ENCODE data around the gene HOXC9.

The HOXC9 gene

GRCh38 chr12:53994264-53995001 lies 5.5 kb upstream of the HOXC9 start:
- TF ChIP-seq TAF1 (IDR thresholded peaks at IDR 0.05; ENCODE audit: borderline replicate concordance, insufficient read depth, low read length), result no peak

DNA sequence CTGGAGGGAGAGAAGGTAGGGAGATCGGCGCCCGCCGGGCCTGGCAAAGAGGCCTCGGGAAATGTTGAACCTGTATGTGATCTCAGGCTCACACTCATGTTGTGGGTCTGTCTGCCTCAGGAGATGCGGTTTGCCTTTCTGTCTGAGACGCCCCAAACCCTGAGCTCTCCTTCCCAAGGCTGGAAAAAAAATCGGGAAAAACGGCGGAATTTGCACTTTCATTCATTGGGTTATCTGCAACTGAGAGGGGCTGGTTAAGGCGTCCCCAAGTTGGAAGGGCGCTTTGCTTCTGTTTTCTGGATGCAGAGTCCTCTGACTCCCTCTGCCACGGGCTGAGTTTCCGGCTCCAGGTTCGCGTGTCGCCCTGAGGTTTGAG lies 5.0 kb upstream of the HOXC9 start:
- TF ChIP-seq POLR2AphosphoS5 (IDR thresholded peaks at IDR 0.05; ENCODE audit: low read depth, low read length) (no peak), SIN3A (IDR thresholded peaks at IDR 0.05; ENCODE audit: borderline replicate concordance, insufficient read depth, low read length) (no peak), TAF1 (IDR thresholded peaks at IDR 0.05; ENCODE audit: borderline replicate concordance, insufficient read depth, low read length) (no peak), FOXP2 (optimal IDR thresholded peaks at IDR 0.05; ENCODE audit: borderline replicate concordance, extremely low read depth, extremely low read length, insufficient read depth) (no peak)
- TF ChIP-seq, protein P1, sequence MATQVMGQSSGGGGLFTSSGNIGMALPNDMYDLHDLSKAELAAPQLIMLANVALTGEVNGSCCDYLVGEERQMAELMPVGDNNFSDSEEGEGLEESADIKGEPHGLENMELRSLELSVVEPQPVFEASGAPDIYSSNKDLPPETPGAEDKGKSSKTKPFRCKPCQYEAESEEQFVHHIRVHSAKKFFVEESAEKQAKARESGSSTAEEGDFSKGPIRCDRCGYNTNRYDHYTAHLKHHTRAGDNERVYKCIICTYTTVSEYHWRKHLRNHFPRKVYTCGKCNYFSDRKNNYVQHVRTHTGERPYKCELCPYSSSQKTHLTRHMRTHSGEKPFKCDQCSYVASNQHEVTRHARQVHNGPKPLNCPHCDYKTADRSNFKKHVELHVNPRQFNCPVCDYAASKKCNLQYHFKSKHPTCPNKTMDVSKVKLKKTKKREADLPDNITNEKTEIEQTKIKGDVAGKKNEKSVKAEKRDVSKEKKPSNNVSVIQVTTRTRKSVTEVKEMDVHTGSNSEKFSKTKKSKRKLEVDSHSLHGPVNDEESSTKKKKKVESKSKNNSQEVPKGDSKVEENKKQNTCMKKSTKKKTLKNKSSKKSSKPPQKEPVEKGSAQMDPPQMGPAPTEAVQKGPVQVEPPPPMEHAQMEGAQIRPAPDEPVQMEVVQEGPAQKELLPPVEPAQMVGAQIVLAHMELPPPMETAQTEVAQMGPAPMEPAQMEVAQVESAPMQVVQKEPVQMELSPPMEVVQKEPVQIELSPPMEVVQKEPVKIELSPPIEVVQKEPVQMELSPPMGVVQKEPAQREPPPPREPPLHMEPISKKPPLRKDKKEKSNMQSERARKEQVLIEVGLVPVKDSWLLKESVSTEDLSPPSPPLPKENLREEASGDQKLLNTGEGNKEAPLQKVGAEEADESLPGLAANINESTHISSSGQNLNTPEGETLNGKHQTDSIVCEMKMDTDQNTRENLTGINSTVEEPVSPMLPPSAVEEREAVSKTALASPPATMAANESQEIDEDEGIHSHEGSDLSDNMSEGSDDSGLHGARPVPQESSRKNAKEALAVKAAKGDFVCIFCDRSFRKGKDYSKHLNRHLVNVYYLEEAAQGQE (IDR thresholded peaks at IDR 0.05; ENCODE audit: insufficient read depth in 1 of 2, low read depth in 2 of 2, low read length in 2 of 2), result no peak

DNA sequence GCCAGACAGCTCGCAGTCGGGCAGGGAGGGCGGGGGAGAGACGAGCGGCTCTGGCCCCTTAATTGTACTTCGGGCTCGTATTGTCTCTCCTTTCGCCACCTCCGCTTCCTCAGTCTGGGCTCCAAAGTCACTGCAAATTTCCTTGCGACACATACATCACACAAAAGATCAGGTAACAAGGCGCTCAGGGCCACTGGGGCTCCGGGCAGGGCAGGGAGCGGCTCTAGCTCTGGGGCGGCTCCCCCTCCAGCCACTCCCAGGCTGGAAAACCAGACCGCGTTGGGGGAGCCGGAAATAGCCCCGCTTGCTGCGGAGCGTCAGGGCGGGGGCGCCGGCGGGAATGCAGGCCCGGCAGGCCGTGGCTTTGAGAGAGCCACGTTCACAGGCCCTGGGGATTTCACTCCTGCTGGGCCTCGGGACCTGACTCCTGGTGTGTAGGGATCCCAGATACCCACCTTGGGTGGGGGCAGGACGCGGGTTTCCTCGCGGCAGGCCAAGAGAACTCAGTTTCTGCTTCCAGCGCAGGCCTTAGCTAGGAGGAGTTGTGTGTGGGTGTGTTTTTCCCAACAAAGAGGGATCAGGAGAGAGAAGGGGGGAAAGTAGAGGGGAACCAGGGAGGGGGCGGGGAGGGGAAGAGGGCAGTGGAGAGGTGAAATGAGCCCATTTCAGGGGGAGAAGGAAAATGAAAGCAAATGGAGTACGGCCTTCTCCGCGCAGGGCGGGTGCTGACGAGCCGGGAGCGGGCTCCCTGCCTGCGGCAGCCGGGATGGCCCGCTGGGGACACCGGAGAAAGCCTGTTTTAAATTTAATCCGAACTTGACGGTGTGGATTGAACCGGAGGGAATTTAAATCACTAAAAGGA lies 4.4 kb upstream of the HOXC9 start:
- TF ChIP-seq TAF1 (IDR thresholded peaks at IDR 0.05; ENCODE audit: borderline replicate concordance, insufficient read depth, low read length) (no peak), POLR2AphosphoS5 (IDR thresholded peaks at IDR 0.05; ENCODE audit: low read depth, low read length) (no peak), SIN3A (IDR thresholded peaks at IDR 0.05; ENCODE audit: borderline replicate concordance, insufficient read depth, low read length) (no peak), FOXP2 (optimal IDR thresholded peaks at IDR 0.05; ENCODE audit: borderline replicate concordance, extremely low read depth, extremely low read length, insufficient read depth) (no peak)
- TF ChIP-seq, protein P1 (IDR thresholded peaks at IDR 0.05; ENCODE audit: insufficient read depth in 1 of 2, low read depth in 2 of 2, low read length in 2 of 2), result no peak

- no peak for TF ChIP-seq POLR2AphosphoS5 (IDR thresholded peaks at IDR 0.05; ENCODE audit: low read depth, low read length)
- TF ChIP-seq SIN3A (IDR thresholded peaks at IDR 0.05; ENCODE audit: borderline replicate concordance, insufficient read depth, low read length), result no peak
- TF ChIP-seq, protein P1 (IDR thresholded peaks at IDR 0.05; ENCODE audit: insufficient read depth in 1 of 2, low read depth in 2 of 2, low read length in 2 of 2), result no peak
- TF ChIP-seq FOXP2 (optimal IDR thresholded peaks at IDR 0.05; ENCODE audit: borderline replicate concordance, extremely low read depth, extremely low read length, insufficient read depth), result no peak
- TF ChIP-seq TAF1 (IDR thresholded peaks at IDR 0.05; ENCODE audit: borderline replicate concordance, insufficient read depth, low read length), result no peak
Measured at GRCh38 chr12:53996240-53997203, 3.4 kb upstream of the HOXC9 start.

All from PFSK-1 (cell line).